HuH-7 (cell line): Measurements from ENCODE around the gene ARRDC5.
"Not testable (repeated sequence)": the region's sequence is repeated elsewhere in the genome, so short reads cannot be mapped to it uniquely, and the experiment has no call there.

Source experiments
- DNase-seq: peaks from one replicate; pipeline ENCODE4 v3.0.0; 2011; ENCODE audit warnings: low spot score

The ARRDC5 gene

DNA sequence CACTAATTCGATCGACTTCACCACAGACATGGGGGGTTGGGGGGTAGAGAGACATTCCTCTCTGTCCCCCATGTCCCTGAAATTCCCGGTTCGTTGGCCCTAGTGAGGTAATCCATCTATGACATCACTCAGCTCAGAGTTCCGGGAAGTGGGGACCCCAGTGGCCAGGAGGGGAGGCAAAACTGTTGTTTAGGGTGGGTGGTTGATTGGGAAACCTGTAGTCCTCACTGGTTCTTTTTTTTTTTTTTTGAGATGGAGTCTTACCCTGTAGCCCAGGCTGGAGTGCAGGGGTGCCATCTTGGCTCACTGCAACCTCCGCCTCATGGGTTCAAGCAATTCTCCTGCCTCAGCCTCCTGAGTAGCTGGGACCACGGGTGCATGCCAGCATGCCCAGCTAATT is at the start of gene ARRDC5:
Gene ARRDC5 (minus strand): TSS at position 101 of the 400 bp plus-strand sequence. CDS start 71 bp downstream, at position 30.
- no peak for DNase-seq

DNA sequence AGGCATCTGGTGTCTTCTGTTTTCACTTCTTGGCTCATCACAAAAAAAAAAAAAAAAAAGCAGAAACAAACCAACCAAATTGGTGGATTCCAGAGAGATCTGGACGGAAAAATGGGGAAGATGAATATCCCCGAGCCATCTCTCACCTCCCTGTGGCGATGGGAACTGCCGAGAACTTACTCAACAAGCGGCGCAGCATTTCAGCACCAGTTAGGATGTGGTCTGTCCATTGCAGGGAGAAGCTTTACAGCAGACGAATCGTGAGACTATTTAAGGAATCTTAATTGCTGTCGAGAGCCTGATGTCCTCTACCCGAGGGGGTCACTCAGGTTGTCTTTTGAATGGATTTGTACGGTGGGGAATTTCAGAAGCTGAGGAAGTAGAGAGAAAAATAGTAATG is 49.0 kb upstream of the ARRDC5 start:
- DNase-seq = no peak

- not testable (repeated sequence) for DNase-seq
Measured at GRCh38 chr19:4950650-4951049, 48.0 kb upstream of the ARRDC5 start.

DNA sequence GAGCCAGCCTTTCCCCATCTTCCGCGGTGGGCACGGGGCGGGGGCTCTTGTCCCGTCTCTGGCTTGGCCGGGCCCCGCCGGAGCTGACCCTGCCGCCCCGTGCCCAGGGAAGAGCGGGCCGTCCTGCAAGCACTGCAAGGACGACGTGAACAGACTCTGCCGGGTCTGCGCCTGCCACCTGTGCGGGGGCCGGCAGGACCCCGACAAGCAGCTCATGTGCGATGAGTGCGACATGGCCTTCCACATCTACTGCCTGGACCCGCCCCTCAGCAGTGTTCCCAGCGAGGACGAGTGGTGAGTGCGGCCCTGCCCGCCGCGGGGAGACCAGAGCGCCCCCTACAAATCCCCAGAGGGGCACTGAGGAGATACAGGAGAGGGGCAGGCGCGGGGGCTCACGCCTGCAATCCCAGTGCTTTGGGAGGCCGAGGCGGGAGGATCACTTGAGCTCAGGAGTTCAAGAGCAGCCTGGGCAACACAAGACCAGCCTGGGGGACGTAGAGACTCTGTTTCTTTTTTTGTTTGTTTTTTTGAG is 39.0 kb upstream of the ARRDC5 start:
- DNase-seq = not testable (repeated sequence)

GRCh38 chr19:4939466-4939865 is 36.8 kb upstream of the ARRDC5 start:
- DNase-seq = no peak

DNA sequence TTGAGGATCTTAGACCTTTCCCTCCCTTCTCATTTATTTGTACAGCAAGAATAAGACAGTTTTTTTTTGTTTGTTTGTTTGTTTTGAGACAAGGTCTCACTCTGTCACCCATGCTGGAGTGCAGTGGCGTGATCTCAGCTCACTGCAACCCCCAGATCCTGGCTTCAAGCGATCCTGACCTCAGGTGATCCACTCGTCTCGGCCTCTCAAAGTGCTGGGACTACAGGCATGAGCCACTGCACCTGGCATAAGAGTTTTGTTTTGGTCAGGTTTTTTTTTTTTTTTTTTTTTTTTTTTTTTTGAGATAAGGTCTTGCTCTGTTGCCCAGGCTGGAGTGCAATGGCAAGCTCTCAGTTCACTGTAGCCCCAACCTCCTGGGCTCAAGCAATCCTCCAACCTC is 35.8 kb upstream of the ARRDC5 start:
- DNase-seq = not testable (repeated sequence)

GRCh38 chr19:4937060-4937459 is 34.4 kb upstream of the ARRDC5 start:
- no peak for DNase-seq

- DNase-seq = no peak
Measured at GRCh38 chr19:4935444-4935843, 32.7 kb upstream of the ARRDC5 start.

- DNase-seq = no peak
Measured at GRCh38 chr19:4933528-4933927, 30.8 kb upstream of the ARRDC5 start.

DNA sequence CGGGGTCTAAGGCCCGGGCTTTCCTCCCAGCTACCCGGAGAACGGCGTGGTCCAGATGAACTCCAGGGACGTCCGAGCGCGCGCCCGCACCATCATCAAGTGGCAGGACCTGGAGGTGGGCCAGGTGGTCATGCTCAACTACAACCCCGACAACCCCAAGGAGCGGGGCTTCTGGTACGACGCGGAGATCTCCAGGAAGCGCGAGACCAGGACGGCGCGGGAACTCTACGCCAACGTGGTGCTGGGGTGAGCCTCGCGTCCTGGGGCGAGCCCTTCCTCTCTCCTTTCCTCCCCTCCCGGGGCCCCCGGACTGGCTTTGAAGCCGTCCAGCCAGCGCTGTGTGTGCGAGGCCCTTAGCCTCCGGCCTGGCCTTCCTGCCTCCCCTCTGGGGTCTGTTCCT is 30.0 kb upstream of the ARRDC5 start:
- no peak for DNase-seq

- DNase-seq = no peak
Measured at GRCh38 chr19:4930664-4931063, 28.0 kb upstream of the ARRDC5 start.

DNA sequence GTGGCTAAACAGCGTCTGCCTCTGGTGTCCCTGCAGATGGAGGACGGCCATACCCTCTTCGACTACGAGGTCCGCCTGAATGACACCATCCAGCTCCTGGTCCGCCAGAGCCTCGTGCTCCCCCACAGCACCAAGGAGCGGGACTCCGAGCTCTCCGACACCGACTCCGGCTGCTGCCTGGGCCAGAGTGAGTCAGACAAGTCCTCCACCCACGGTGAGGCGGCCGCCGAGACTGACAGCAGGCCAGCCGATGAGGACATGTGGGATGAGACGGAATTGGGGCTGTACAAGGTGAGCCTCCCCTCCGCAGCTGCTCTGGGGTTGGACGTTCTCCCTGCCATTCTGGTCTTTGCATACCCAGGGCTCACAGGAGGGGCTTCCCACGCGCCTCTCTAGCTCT is 26.5 kb upstream of the ARRDC5 start:
- DNase-seq = no peak

DNA sequence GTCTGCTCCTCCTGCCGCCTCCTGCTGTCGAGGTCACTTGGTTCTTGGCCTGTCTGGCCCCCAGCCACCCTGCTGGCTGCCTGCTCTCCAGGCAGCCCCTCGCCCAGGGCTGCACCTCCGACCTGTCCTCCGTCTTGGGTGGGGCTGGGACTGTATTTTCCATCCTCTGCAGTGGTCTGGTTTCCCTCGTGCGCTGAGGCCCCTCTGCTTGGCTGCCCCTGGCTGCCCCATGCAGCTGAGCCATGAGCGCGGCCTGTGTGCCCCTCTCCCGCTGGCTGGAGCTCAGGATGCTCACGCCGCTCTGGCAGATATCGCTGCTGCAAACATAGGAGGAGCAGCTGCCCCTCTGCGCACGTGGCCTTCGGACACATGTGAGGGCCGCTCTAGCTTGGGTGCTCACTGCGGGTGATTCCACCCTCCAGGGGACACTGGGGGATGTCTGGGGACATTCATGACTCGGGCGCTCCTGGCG is 20.6 kb upstream of the ARRDC5 start:
- no peak for DNase-seq

DNA sequence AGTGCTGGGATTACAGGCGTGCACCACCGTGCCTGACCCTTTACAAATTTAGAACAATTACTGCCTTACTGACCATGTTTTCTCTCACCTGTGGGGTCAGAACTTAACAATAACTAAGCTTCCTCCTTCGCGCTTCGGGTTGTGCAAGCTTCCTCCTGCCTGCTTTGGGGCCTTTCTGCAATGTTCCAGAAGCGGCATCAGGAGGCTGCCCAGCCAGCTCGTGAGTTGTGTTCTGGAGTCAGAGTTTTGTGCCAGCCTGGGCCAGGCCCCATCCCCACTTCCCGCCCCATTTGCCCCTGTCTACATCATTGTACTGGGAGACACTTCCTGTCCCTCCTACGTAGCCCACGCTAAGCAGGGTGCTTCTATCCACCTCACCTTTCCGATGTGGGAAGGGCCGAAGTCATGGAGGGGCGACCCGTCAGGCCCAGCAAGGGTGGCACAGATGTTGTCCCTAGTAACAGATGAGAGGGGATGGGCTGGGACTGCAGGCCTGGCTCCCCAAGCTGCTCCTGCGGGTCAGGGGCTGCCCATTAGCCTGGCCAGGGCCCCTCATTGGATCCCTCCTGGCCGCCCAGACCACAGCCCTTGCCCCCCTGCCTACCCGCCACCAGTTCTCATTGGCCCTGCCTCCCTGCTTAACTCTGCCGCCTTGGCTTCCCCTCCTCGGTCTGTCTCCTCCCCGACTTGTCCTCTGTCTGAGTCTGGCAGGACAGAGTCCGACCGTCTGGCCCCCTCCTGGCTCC is 20.0 kb upstream of the ARRDC5 start:
- no peak for DNase-seq

DNA sequence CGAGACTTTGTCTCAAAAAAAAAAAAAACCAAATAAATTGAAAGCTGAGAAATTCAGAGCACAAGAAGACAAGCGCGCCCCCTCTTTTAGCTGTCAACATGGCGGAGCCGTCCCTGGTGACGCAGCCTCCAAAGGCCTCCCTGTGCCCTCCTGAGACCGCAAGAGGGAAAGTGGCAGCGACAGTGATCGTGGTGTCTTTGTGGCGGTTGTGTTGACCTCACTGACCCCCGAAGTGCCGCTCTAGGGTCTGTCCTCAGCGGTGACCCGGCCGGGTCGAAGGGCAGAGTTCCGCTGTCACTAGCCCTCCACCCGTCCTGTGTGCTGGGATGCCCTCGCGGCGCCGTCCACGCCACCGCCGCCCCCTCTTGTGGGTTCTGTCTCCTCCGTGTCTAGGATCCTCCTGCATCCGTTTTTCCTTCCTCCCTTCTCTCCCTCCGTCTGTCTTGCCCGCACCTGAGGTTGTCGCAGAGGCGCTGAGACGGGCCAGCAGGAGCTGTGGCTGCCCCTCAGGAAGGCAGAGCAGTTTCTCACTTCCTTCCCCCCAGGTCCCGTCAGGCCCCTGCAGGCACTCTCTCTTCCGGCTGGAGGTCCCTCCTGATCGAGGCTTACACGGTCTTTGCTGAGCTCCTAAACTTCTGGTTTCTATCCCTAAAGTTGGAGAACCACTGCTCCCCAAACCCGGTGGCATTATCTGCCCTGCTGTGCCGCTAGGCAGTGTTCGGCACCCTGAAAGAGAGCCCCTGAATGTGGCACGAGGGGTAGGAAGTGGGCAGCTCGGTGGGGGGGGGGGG is 13.8 kb upstream of the ARRDC5 start:
- no peak for DNase-seq

GRCh38 chr19:4914736-4915501 is 12.2 kb upstream of the ARRDC5 start:
- no peak for DNase-seq

- DNase-seq = no peak
Measured at GRCh38 chr19:4913996-4914735, 11.5 kb upstream of the ARRDC5 start.

DNA sequence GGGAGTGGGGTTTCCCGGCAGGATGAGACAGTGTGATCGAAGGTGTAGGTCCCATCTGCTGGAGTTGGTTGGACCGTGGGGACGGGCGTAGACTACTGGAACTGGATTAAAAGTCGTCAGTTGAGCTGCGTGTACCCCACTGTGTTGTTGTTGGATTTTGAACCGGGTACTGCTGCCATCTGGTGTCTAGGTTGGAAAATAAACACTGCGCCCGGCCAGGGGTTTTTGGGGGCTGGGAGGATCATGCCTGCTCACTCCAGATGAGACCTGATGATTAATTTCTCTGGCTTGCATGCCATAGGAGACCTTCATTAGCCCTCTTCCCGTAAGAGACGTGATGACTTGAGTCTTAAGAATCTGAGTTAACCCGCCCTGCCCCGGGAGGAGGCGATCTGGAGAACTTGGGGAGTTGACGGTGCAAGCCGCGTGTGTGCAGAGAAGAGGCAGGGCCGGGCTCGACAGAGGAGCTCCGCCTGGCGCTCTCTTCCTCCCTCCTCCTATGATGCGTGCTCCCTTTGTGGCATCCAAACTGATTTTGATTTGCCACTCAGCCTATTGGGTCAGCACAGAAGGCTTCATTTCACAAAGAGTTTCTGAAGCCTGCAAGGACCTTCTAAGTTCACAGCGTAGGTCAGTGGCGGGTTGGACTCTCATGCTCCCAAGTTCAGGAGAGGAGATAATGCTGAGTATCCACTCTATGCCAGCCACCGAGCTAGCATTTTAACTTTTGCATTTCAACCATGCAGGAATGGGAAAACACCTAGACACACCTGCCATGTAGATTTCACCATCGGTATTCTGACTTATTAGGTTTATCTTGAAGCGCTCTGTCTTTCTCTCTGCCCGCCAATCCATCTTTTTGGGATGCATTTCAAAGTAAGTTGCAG is 9.3 kb upstream of the ARRDC5 start:
- peak; percentile 43 for DNase-seq

GRCh38 chr19:4911314-4911713 is 8.6 kb upstream of the ARRDC5 start:
- no peak for DNase-seq

- no peak for DNase-seq
Measured at GRCh38 chr19:4910594-4911281, 8.0 kb upstream of the ARRDC5 start.
